ENCODE measurements around the gene MELTF.

Gene MELTF

GRCh38 chr3:196965804-196966173, 63.8 kb downstream of the MELTF start:
- Histone ChIP-seq H3K4me1 (ENCODE audit: control insufficient read depth, insufficient read depth, low read length, unreplicated experiment) (peaks cover 4% of the 10 kb centered on the region), H2AFZ (ENCODE audit: low read length, unreplicated experiment) (no peak overlapping the region), H3K4me3 (ENCODE audit: low read depth, low read length) (no peak overlapping the region), H3K79me2 (ENCODE audit: control insufficient read depth, insufficient read depth, low read length, unreplicated experiment) (no peaks in the 10 kb centered on the region), H3K36me3 (ENCODE audit: insufficient read depth, low read length) (no peaks in the 10 kb centered on the region), H3K27ac (ENCODE audit: low read depth, low read length) (no peak overlapping the region), H3K27me3 (ENCODE audit: insufficient read depth, low read length) (no peaks in the 10 kb centered on the region)

- Histone ChIP-seq H3K4me3 (ENCODE audit: low read depth, low read length) (no peak overlapping the region), H3K27ac (ENCODE audit: low read depth, low read length) (no peak overlapping the region), H3K27me3 (ENCODE audit: insufficient read depth, low read length) (no peaks in the 10 kb centered on the region)
These were observed 64.4 kb downstream of the MELTF start for GRCh38 chr3:196965112-196965803.

GRCh38 chr3:196963631-196963953, 66.0 kb downstream of the MELTF start:
- Histone ChIP-seq H3K4me3 (ENCODE audit: low read depth, low read length) (no peak overlapping the region), H3K27me3 (ENCODE audit: insufficient read depth, low read length) (no peaks in the 10 kb centered on the region), H3K36me3 (ENCODE audit: insufficient read depth, low read length) (no peaks in the 10 kb centered on the region), H3K27ac (ENCODE audit: low read depth, low read length) (no peak overlapping the region), H2AFZ (ENCODE audit: low read length, unreplicated experiment) (no peak overlapping the region), H3K79me2 (ENCODE audit: control insufficient read depth, insufficient read depth, low read length, unreplicated experiment) (no peaks in the 10 kb centered on the region), H3K4me1 (ENCODE audit: control insufficient read depth, insufficient read depth, low read length, unreplicated experiment) (no peaks in the 10 kb centered on the region)

More at GRCh38 chr3:196965112-196965803, 64.4 kb downstream of the MELTF start:
- Histone ChIP-seq H3K36me3 (ENCODE audit: insufficient read depth, low read length) (no peaks in the 10 kb centered on the region), H3K4me1 (ENCODE audit: control insufficient read depth, insufficient read depth, low read length, unreplicated experiment) (peaks cover 2% of the 10 kb centered on the region), H3K79me2 (ENCODE audit: control insufficient read depth, insufficient read depth, low read length, unreplicated experiment) (no peaks in the 10 kb centered on the region), H2AFZ (ENCODE audit: low read length, unreplicated experiment) (no peak overlapping the region)

- Histone ChIP-seq H2AFZ (ENCODE audit: low read length, unreplicated experiment) (no peak overlapping the region), H3K27me3 (ENCODE audit: insufficient read depth, low read length) (no peaks in the 10 kb centered on the region)
These were observed 66.5 kb downstream of the MELTF start for GRCh38 chr3:196962930-196963630.

GRCh38 chr3:196962108-196962929, 67.3 kb downstream of the MELTF start:
- Histone ChIP-seq H3K79me2 (ENCODE audit: control insufficient read depth, insufficient read depth, low read length, unreplicated experiment) (no peaks in the 10 kb centered on the region), H3K36me3 (ENCODE audit: insufficient read depth, low read length) (no peaks in the 10 kb centered on the region), H2AFZ (ENCODE audit: low read length, unreplicated experiment) (no peak overlapping the region), H3K4me3 (ENCODE audit: low read depth, low read length) (no peak overlapping the region), H3K27ac (ENCODE audit: low read depth, low read length) (no peak overlapping the region), H3K4me1 (ENCODE audit: control insufficient read depth, insufficient read depth, low read length, unreplicated experiment) (no peaks in the 10 kb centered on the region), H3K27me3 (ENCODE audit: insufficient read depth, low read length) (no peaks in the 10 kb centered on the region)

More at GRCh38 chr3:196962930-196963630, 66.5 kb downstream of the MELTF start:
- Histone ChIP-seq H3K27ac (ENCODE audit: low read depth, low read length) (no peak overlapping the region), H3K4me3 (ENCODE audit: low read depth, low read length) (no peak overlapping the region), H3K4me1 (ENCODE audit: control insufficient read depth, insufficient read depth, low read length, unreplicated experiment) (no peaks in the 10 kb centered on the region), H3K79me2 (ENCODE audit: control insufficient read depth, insufficient read depth, low read length, unreplicated experiment) (no peaks in the 10 kb centered on the region), H3K36me3 (ENCODE audit: insufficient read depth, low read length) (no peaks in the 10 kb centered on the region)

GRCh38 chr3:196954832-196955231, 74.8 kb downstream of the MELTF start:
- Histone ChIP-seq H3K36me3 (ENCODE audit: insufficient read depth, low read length) (no peaks in the 10 kb centered on the region), H2AFZ (ENCODE audit: low read length, unreplicated experiment) (no peak overlapping the region), H3K4me3 (ENCODE audit: low read depth, low read length) (no peak overlapping the region), H3K27me3 (ENCODE audit: insufficient read depth, low read length) (no peaks in the 10 kb centered on the region), H3K79me2 (ENCODE audit: control insufficient read depth, insufficient read depth, low read length, unreplicated experiment) (no peaks in the 10 kb centered on the region), H3K4me1 (ENCODE audit: control insufficient read depth, insufficient read depth, low read length, unreplicated experiment) (no peaks in the 10 kb centered on the region), H3K27ac (ENCODE audit: low read depth, low read length) (no peak overlapping the region)
